ENCODE data around the gene ARAP2.

ARAP2 gene

DNA sequence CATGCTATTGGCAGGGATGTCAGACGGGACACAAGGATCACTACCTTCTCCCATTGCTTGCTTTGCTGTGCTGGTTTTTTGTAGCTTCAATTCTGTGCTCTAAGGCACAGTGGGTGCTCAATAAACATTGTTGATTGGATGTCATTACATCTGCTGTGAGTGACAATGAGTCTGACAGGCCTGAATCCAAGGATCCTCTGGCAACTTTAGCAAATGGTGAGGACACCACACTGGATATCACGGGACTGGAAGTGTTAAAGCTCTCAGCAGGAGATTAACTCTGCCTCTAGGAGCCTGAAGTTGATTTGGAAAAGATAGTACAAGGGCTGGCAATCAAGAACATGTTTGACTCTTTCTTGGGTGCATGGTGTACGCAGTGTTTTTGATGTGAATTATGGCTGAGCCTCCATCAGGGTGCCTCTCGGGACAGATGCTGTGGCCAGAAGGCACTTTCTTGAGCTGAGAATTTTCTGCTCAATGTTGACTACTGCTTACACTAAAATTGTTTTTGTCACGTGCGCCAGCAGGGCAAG lies 217.9 kb downstream of the ARAP2 start:
- DNase-seq: no peak

DNA sequence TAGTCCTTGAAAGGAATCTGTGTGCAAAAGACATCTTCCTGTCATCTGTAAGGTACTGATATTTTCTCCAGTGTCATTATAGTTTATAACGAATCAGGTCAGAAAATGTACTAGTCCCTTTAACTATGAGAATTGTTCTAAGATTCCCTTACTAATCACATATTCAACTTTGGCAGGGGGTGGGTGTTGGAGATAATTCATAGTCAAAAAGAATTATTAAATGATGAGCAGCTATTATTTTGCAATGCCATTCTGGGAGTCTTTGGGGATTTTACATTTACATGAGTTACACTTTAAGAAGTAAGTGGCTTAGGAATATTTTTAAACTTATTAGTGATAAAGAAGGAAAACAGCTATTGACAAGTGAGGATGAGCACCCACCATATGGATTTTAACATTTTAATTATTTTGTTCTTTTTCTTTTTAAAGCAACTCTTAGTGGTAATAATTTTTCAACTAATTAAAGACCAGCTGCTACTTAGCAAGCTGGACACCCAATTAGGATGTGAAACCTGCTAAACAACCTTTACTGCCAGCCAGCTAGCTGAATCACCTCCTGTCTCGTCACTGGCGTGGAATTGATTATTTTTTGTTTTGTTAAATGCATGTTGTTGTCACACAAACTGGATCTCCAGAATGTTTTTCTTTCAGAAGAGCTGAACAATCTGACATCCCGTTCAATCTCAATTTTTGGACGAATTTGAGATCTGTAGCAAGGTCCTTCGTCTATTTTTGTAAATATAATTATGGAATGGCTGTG lies 219.2 kb downstream of the ARAP2 start:
- no peak for DNase-seq

DNA sequence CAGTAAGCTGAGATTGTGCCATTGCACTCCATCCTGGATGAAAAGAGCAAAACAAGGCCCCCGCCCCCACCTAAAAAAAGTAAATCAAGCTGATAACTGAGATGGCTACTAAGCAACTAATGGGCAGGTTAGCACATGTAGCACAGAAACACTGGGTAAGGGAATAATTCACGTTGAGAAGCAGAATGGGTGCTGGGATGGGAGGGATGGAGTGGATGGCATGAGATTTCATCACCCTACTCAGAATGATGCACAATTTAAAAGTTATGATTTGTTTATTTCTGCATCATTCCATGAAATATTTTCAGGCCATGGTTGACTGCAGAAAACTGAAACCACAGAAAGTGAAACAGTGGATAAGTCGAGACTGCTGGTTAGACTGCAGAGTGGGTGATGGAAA lies 224.0 kb downstream of the ARAP2 start:
- DNase-seq: no peak

Measured in hematopoietic multipotent progenitor cell treated with erythropoietin and hydrocortisone succinate and interleukin-3 and kit ligand, for 8 days (in vitro differentiated cells).